H9 (cell line): Measurements from ENCODE around the gene SPRED3. TPM values are rescaled to one million over a fixed set of nuclear protein-coding genes. Genes with fewer than 3 reads are reported as not detected.
"Not testable (repeated sequence)": the region's sequence is repeated elsewhere in the genome, so short reads cannot be mapped to it uniquely, and the experiment has no call there.

Experiments used
- DNase-seq: peaks from one replicate; pipeline ENCODE4 v3.0.0-alpha.2; 2017
- H2AFZ ChIP-seq: one replicate; pipeline ENCODE4 v1.6.1; 2013; ENCODE audit warnings: mild to moderate bottlenecking, low read length, control low read depth, moderate library complexity
- H2AK5ac ChIP-seq: 2 replicates; pipeline ENCODE4 v1.6.1; 2013; ENCODE audit warnings: low read length, control low read depth, mixed read lengths; ENCODE audit not compliant: insufficient read length
- H2BK120ac ChIP-seq: one replicate; pipeline ENCODE4 v1.6.1; 2013; ENCODE audit warnings: low read depth, mild to moderate bottlenecking, low read length, control low read depth, inconsistent platforms; ENCODE audit not compliant: poor library complexity, severe bottlenecking
- H2BK12ac ChIP-seq: 2 replicates; pipeline ENCODE4 v1.6.1; 2013; ENCODE audit warnings: low read length, control low read depth, mixed read lengths, low read depth; ENCODE audit not compliant: insufficient read length
- H2BK15ac ChIP-seq: 2 replicates; pipeline ENCODE4 v1.6.1; 2013; ENCODE audit warnings: low read depth, low read length, control low read depth
- H2BK20ac ChIP-seq: one replicate; pipeline ENCODE4 v1.6.1; 2013; ENCODE audit warnings: low read depth, mild to moderate bottlenecking, low read length, control low read depth, inconsistent platforms; ENCODE audit not compliant: poor library complexity, severe bottlenecking
- H2BK5ac ChIP-seq: 2 replicates; pipeline ENCODE4 v1.6.1; 2013; ENCODE audit warnings: low read length, control low read depth, mixed read lengths; ENCODE audit not compliant: insufficient read length
- H3K14ac ChIP-seq: 2 replicates; pipeline ENCODE4 v1.6.1; 2013; ENCODE audit warnings: low read length, control low read depth; ENCODE audit not compliant: insufficient read depth
- H3K18ac ChIP-seq: 2 replicates; pipeline ENCODE4 v1.6.1; 2013; ENCODE audit warnings: low read depth, mild to moderate bottlenecking, mixed read lengths, low read length, control low read depth; ENCODE audit not compliant: insufficient read length
- H3K23ac ChIP-seq: 2 replicates; pipeline ENCODE4 v1.6.1; 2013; ENCODE audit warnings: low read length, control low read depth, mixed read lengths, low read depth; ENCODE audit not compliant: insufficient read length
- H3K23me2 ChIP-seq: 2 replicates; pipeline ENCODE4 v1.6.1; 2013; ENCODE audit warnings: low read depth, mild to moderate bottlenecking, mixed read lengths, low read length, control low read depth; ENCODE audit not compliant: insufficient read length, poor library complexity, severe bottlenecking
- H3K27ac ChIP-seq: 2 replicates; pipeline ENCODE4 v1.5.1; 2013; ENCODE audit warnings: low read length, control low read depth, mixed read lengths, low read depth; ENCODE audit not compliant: insufficient read length
- H3K27me3 ChIP-seq: 2 replicates; pipeline ENCODE4 v1.6.1; 2013; ENCODE audit warnings: low read length, control low read depth, inconsistent platforms; ENCODE audit not compliant: insufficient read depth
- H3K4ac ChIP-seq: 2 replicates; pipeline ENCODE4 v1.6.1; 2013; ENCODE audit warnings: low read depth, mild to moderate bottlenecking, control low read depth, inconsistent platforms, low read length, moderate library complexity
- H3K4me1 ChIP-seq: 2 replicates; pipeline ENCODE4 v1.6.1; 2013; ENCODE audit warnings: low read length, control low read depth, inconsistent platforms; ENCODE audit not compliant: insufficient read depth
- H3K4me2 ChIP-seq: 2 replicates; pipeline ENCODE4 v1.6.1; 2013; ENCODE audit warnings: low read length, control low read depth, mixed read lengths; ENCODE audit not compliant: insufficient read length, insufficient read depth
- H3K56ac ChIP-seq: 2 replicates; pipeline ENCODE4 v1.6.1; 2013; ENCODE audit warnings: low read depth, mild to moderate bottlenecking, mixed read lengths, low read length, control low read depth; ENCODE audit not compliant: insufficient read length
- H3K79me1 ChIP-seq: 2 replicates; pipeline ENCODE4 v1.6.1; 2013; ENCODE audit warnings: low read depth, mild to moderate bottlenecking, moderate library complexity, low read length, control low read depth, inconsistent platforms; ENCODE audit not compliant: insufficient read depth, poor library complexity, severe bottlenecking
- H3K79me2 ChIP-seq: 2 replicates; pipeline ENCODE4 v1.6.1; 2013; ENCODE audit warnings: low read length, control low read depth, inconsistent platforms; ENCODE audit not compliant: insufficient read depth
- H3K9ac ChIP-seq: 2 replicates; pipeline ENCODE4 v1.6.1; 2013; ENCODE audit warnings: low read length, control low read depth, mixed read lengths; ENCODE audit not compliant: insufficient read length; ENCODE audit errors: extremely low read depth
- H3K9me3 ChIP-seq: one replicate; pipeline ENCODE4 v1.6.1; 2013; ENCODE audit warnings: low read depth, low read length, inconsistent platforms; ENCODE audit not compliant: control insufficient read depth
- H3T11ph ChIP-seq: one replicate; pipeline ENCODE4 v1.6.1; 2013; ENCODE audit warnings: mild to moderate bottlenecking, low read length, control low read depth, inconsistent platforms
- H4K20me1 ChIP-seq: one replicate; pipeline ENCODE4 v1.6.1; 2013; ENCODE audit not compliant: control insufficient read depth, insufficient read length, insufficient read depth
- H4K5ac ChIP-seq: 2 replicates; pipeline ENCODE4 v1.6.1; 2013; ENCODE audit warnings: low read depth, mild to moderate bottlenecking, mixed read lengths, low read length, control low read depth; ENCODE audit not compliant: insufficient read length
- H4K8ac ChIP-seq: replicated peaks from 2 replicates; pipeline ENCODE4 v1.6.1; 2013; ENCODE audit warnings: low read length, control low read depth, mixed read lengths, low read depth; ENCODE audit not compliant: insufficient read length
- H4K91ac ChIP-seq: 2 replicates; pipeline ENCODE4 v1.6.1; 2013; ENCODE audit warnings: low read depth, mild to moderate bottlenecking, moderate library complexity, mixed read lengths, low read length, control low read depth; ENCODE audit not compliant: insufficient read length
- H3K27ac Mint-ChIP-seq, 3 experiments: 2 replicates in 2 of 3; 3 replicates in 1 of 3; pipeline ENCODE4 v1.8.0; 2020 to 2021; ENCODE audit warnings: mixed read lengths in 3 of 3, mild to moderate bottlenecking in 1 of 3, moderate library complexity in 1 of 3
- H3K27me3 Mint-ChIP-seq: 2 replicates; pipeline ENCODE4 v1.8.0; 2021; ENCODE audit warnings: low read depth, mild to moderate bottlenecking, moderate library complexity, mixed read lengths
- H3K36me3 Mint-ChIP-seq, 3 experiments: 2 replicates in 2 of 3; 3 replicates in 1 of 3; pipeline ENCODE4 v1.8.0; 2020 to 2021; ENCODE audit warnings: low read depth in 3 of 3, mixed read lengths in 3 of 3; ENCODE audit not compliant: insufficient read depth in 1 of 3
- H3K4me1 Mint-ChIP-seq, 2 experiments: 2 replicates each; pipeline ENCODE4 v1.8.0; 2020; ENCODE audit warnings: mixed read lengths in 2 of 2
- H3K4me3 Mint-ChIP-seq, 2 experiments: 2 replicates in 1 of 2; 3 replicates in 1 of 2; pipeline ENCODE4 v1.8.0; 2020 to 2021; ENCODE audit warnings: mild to moderate bottlenecking in 2 of 2, mixed read lengths in 2 of 2, moderate library complexity in 1 of 2
- H3K9me3 Mint-ChIP-seq, 2 experiments: 2 replicates in 1 of 2; 3 replicates in 1 of 2; pipeline ENCODE4 v1.8.0; 2020; ENCODE audit warnings: mild to moderate bottlenecking in 2 of 2, mixed read lengths in 2 of 2, moderate library complexity in 1 of 2
- CTCF ChIP-seq: fragments of 200-600 bp; sonication (generic); conservative IDR thresholded peaks from 3 replicates; pipeline ENCODE4 v1.8.0; 2021; ENCODE audit warnings: antibody characterized with exemption, mild to moderate bottlenecking
- WGBS: extraction: QIAGEN DNeasy Blood & Tissue Kit; methylation state at CpG from one replicate; pipeline ENCODE4 v1.1.7; 2013; ENCODE audit warnings: missing lambda C conversion rate, low lambda C conversion rate, mixed read lengths; ENCODE audit not compliant: insufficient read length; ENCODE audit errors: extremely low coverage; 5-methylcytosine and 5-hydroxymethylcytosine counted together
- total RNA-seq: library from RNA; stranded (reverse); gene quantifications from 2 replicates; pipeline ENCODE4 v1.2.1, GENCODE V29; 2021

The SPRED3 gene
- total RNA-seq, 1 experiment from 2014 or later, result 16.4 TPM

- H3K79me1 ChIP-seq, result no peaks in the 10 kb centered on the region
- H3K9ac ChIP-seq, result no peak overlapping the region
- H3K27me3 ChIP-seq, result peaks cover 14% of the 10 kb centered on the region; the same call in 1 of the 2 replicates
- no peaks in the 10 kb centered on the region for H3K79me2 ChIP-seq
- no peak overlapping the region for H2BK20ac ChIP-seq
- no peaks in the 10 kb centered on the region for H3K4me1 ChIP-seq
- no peak overlapping the region for H2BK12ac ChIP-seq
- H3K18ac ChIP-seq, result peak overlapping the region; percentile 55
- no peak overlapping the region for H3K56ac ChIP-seq
- H3K4ac ChIP-seq, result no peak overlapping the region
- no peak overlapping the region for H2BK5ac ChIP-seq
- Mint-ChIP-seq H3K4me3 (peak overlapping the region; percentile 83 to 92), H3K9me3 (peaks cover 4 to 8% of the 10 kb centered on the region in 2 experiments; a peak in 2 of 5 replicates), H3K36me3 (peaks cover 0 to 4% (median 0%) of the 10 kb centered on the region in 3 experiments; a peak in 3 of 7 replicates), H3K27ac (peak overlapping the region; percentile 87 to 97 (median 96); a peak in 5 of 7 replicates), H3K27me3 (peaks cover 66% of the 10 kb centered on the region), H3K4me1 (peaks cover 10 to 16% of the 10 kb centered on the region in 2 experiments)
- H3T11ph ChIP-seq, result no peak overlapping the region
- H2BK15ac ChIP-seq, result no peak overlapping the region
- H2BK120ac ChIP-seq, result no peak overlapping the region
- no peaks in the 10 kb centered on the region for H3K9me3 ChIP-seq
- H2AK5ac ChIP-seq, result no peak overlapping the region
- DNase-seq, result peak; percentile 96
- no peak overlapping the region for H4K91ac ChIP-seq
- no peaks in the 10 kb centered on the region for H4K20me1 ChIP-seq
- no peak overlapping the region for H4K8ac ChIP-seq
- peak overlapping the region; percentile 69 for H3K4me2 ChIP-seq
- H2AFZ ChIP-seq, result no peak overlapping the region
- no peak overlapping the region for H3K27ac ChIP-seq
- peaks cover 6% of the 10 kb centered on the region for H3K23me2 ChIP-seq
- no peak overlapping the region for H3K23ac ChIP-seq
- no CpG with 5 or more reads among the region's 68 CpGs for whole genome bisulfite sequencing
- peak overlapping the region; percentile 10; the same call in 1 of the 2 replicates for H3K14ac ChIP-seq
- no peak overlapping the region for H4K5ac ChIP-seq
- TF ChIP-seq CTCF, result no peak
Observed at GRCh38 chr19:38362076-38362945, 26.2 kb upstream of the SPRED3 start.

- no CpG with 5 or more reads among the region's 16 CpGs for WGBS
Observed at GRCh38 chr19:38362946-38363688, 25.4 kb upstream of the SPRED3 start.

More at GRCh38 chr19:38362946-38363688, 25.4 kb upstream of the SPRED3 start:
- not testable (repeated sequence) for H2BK5ac ChIP-seq, H3K4me1 ChIP-seq, H2AK5ac ChIP-seq, H2BK12ac ChIP-seq, H3K14ac ChIP-seq, H3K27ac ChIP-seq, DNase-seq, H3K4ac ChIP-seq, H3K27ac Mint-ChIP-seq, H2BK20ac ChIP-seq, H3T11ph ChIP-seq, H4K91ac ChIP-seq, H4K20me1 ChIP-seq, H3K9me3 Mint-ChIP-seq, H3K36me3 Mint-ChIP-seq, H2BK15ac ChIP-seq, H3K79me1 ChIP-seq, H3K9me3 ChIP-seq, H3K56ac ChIP-seq, H3K9ac ChIP-seq, H2AFZ ChIP-seq, H3K18ac ChIP-seq, H4K8ac ChIP-seq, H3K23me2 ChIP-seq, H2BK120ac ChIP-seq, H3K23ac ChIP-seq, H3K79me2 ChIP-seq, H4K5ac ChIP-seq
- peak overlapping the region; percentile 67 to 83; a peak in 4 of 5 replicates for H3K4me3 Mint-ChIP-seq
- peaks cover 65% of the 10 kb centered on the region for H3K27me3 Mint-ChIP-seq
- Histone ChIP-seq H3K4me2 (peak overlapping the region; percentile 69), H3K27me3 (peaks cover 14% of the 10 kb centered on the region; the same call in 1 of the 2 replicates)
- H3K4me1 Mint-ChIP-seq, result peaks cover 13 to 19% of the 10 kb centered on the region in 2 experiments
